H1 (cell line): ENCODE measurements around the gene NEB. TPM values are rescaled to one million over a fixed set of nuclear protein-coding genes. Genes with fewer than 3 reads are reported as not detected.

Experiments used
- ATF3 ChIP-seq: IDR thresholded peaks from 2 replicates; pipeline ENCODE4 v1.6.1; 2011; ENCODE audit warnings: low read depth, mild to moderate bottlenecking, low read length; ENCODE audit not compliant: insufficient read depth
- CBX5 ChIP-seq: fragments of 300-800, 300-1000 bp; sonication (generic); IDR thresholded peaks from 2 replicates; pipeline ENCODE4 v1.7.1; 2016; ENCODE audit warnings: antibody characterized with exemption, low read length, low read depth
- CHD7 ChIP-seq: fragments of 300-600 bp; sonication (generic); IDR thresholded peaks from 2 replicates; pipeline ENCODE4 v1.7.1; 2012; ENCODE audit warnings: low read length, moderate library complexity, mild to moderate bottlenecking, inconsistent platforms; ENCODE audit not compliant: insufficient replicate concordance
- HDAC6 ChIP-seq: IDR thresholded peaks from one replicate; pipeline ENCODE4 v1.7.1; 2012; ENCODE audit warnings: low read depth, mild to moderate bottlenecking, inconsistent platforms, low read length, moderate library complexity
- RBBP5 ChIP-seq: IDR thresholded peaks from 2 replicates; pipeline ENCODE4 v1.7.1; 2012; ENCODE audit warnings: low read depth, mild to moderate bottlenecking, inconsistent platforms, low read length, moderate library complexity, borderline replicate concordance
- RNF2 ChIP-seq: fragments of 200-900, 300-1000 bp; sonication (generic); IDR thresholded peaks from 2 replicates; pipeline ENCODE4 v1.7.1; 2016; ENCODE audit warnings: borderline replicate concordance, low read depth, mild to moderate bottlenecking, antibody characterized with exemption, low read length; ENCODE audit not compliant: poor library complexity, severe bottlenecking; ENCODE audit errors: missing control alignments
- SP1 ChIP-seq: IDR thresholded peaks from 2 replicates; pipeline ENCODE4 v1.6.1; 2011; ENCODE audit warnings: low read depth, low read length
- SUZ12 ChIP-seq: fragments of 200-600 bp; sonication (generic); IDR thresholded peaks from 2 replicates; pipeline ENCODE4 v1.6.1; 2012; ENCODE audit warnings: mild to moderate bottlenecking, inconsistent platforms, low read length, moderate library complexity, mixed read lengths
- USF2 ChIP-seq: IDR thresholded peaks from 2 replicates; pipeline ENCODE4 v1.6.1; 2011; ENCODE audit warnings: low read length, improper control_type of control experiment
- polyA plus RNA-seq, 7 experiments: library from polyadenylated mRNA; depleted of rRNA in 3 of 7; stranded (reverse) in 5 of 7; unstranded in 2 of 7; fragments of >200 nt in 5 of 7; fragments of 200-250 nt in 2 of 7; gene quantifications; 1 replicate in 5 of 7; 2 replicates in 1 of 7; 4 replicates in 1 of 7; pipeline versions ENCODE4 v1.2.1 to v1.2.3, GENCODE V29; 2011 to 2013; ENCODE audit warnings: missing spikeins in 2 of 7, mixed read lengths in 2 of 7
- total RNA-seq: library from RNA; stranded (reverse); fragmentation: NEBNext Ultra II Directional; extraction: Animal tissue kit (Norgen Biotek cat#: 25700); gene quantifications from 2 replicates; pipeline ENCODE4 v1.2.1, GENCODE V29; 2021

The NEB gene
- total and polyA plus RNA-seq, 2 of the 8 experiments (the other 6 are each of a cell fraction or from before 2014, with no cell fraction given) = 1.4 to 2.5 TPM

- TF ChIP-seq CHD7 = no peak
- TF ChIP-seq ATF3 = no peak
- TF ChIP-seq SUZ12 = no peak
- no peak for TF ChIP-seq CBX5
- no peak for TF ChIP-seq RNF2
- no peak for TF ChIP-seq USF2
- no peak for TF ChIP-seq HDAC6
- no peak for TF ChIP-seq RBBP5
- no peak for TF ChIP-seq SP1
Measured at GRCh38 chr2:151616760-151617339, 117.4 kb downstream of the NEB start (continued).
